ENCODE data around the gene HSPA1L.

DNA sequence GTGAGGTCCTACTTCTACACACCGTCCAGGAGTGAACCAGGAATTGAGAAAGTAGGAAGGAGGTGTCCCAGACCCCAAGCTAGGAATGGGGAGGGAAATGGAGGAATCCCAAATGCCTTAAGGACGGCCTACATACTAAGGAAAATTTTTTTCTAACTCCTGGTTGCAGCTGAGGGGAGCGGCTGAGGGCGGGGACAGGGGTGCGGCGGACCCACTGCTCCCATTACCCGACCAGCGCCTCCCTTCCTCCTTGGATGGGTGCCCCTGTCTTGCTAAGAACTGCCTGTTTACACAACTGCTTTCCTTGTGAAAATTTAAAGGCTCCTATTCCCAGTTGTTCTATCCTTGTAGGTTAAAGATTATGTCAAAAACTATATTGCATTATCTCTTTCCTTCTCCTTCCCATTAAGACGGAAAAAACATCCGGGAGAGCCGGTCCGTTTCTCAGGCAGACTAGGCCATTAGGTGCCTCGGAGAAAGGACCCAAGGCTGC, 11.8 kb upstream of the HSPA1L start:
- TF ChIP-seq, protein P1, sequence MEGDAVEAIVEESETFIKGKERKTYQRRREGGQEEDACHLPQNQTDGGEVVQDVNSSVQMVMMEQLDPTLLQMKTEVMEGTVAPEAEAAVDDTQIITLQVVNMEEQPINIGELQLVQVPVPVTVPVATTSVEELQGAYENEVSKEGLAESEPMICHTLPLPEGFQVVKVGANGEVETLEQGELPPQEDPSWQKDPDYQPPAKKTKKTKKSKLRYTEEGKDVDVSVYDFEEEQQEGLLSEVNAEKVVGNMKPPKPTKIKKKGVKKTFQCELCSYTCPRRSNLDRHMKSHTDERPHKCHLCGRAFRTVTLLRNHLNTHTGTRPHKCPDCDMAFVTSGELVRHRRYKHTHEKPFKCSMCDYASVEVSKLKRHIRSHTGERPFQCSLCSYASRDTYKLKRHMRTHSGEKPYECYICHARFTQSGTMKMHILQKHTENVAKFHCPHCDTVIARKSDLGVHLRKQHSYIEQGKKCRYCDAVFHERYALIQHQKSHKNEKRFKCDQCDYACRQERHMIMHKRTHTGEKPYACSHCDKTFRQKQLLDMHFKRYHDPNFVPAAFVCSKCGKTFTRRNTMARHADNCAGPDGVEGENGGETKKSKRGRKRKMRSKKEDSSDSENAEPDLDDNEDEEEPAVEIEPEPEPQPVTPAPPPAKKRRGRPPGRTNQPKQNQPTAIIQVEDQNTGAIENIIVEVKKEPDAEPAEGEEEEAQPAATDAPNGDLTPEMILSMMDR (IDR thresholded peaks at IDR 0.05; ENCODE audit: low read length) = no peak
- TF ChIP-seq EZH2 (IDR thresholded peaks at IDR 0.05; ENCODE audit: borderline replicate concordance, low read length) = no peak
